Tibial nerve (tissue), 4 donors: ENCODE results near the gene KRT77.

ENCODE experiments used
- CTCF ChIP-seq, 5 experiments: fragments of 200-600 bp in 3 of 5; fragments of 450-650 bp in 2 of 5; sonication (generic) in 3 of 5; IDR thresholded peaks; one replicate each; pipeline ENCODE4 v1.5.1; 2016 to 2019; ENCODE audit warnings: antibody characterized with exemption in 5 of 5, mild to moderate bottlenecking in 3 of 5, moderate library complexity in 2 of 5
- EP300 ChIP-seq, 2 donors: sonication (generic); formaldehyde crosslinking; IDR thresholded peaks; one replicate each; pipeline ENCODE4 v1.6.1; 2017; ENCODE audit warnings: antibody characterized with exemption in 2 of 2, mild to moderate bottlenecking in 1 of 2
- POLR2A ChIP-seq, 2 donors: fragments of 450-650 bp; IDR thresholded peaks; one replicate each; pipeline ENCODE4 v1.6.1; 2017; ENCODE audit warnings: antibody characterized with exemption in 2 of 2, mild to moderate bottlenecking in 2 of 2, moderate library complexity in 2 of 2

GRCh38 chr12:52647601-52648000 is 55.7 kb downstream of the KRT77 start:
- TF ChIP-seq CTCF (IDR thresholded peaks at IDR 0.05) (no peak), EP300 (IDR thresholded peaks at IDR 0.05) (no peak), POLR2A (IDR thresholded peaks at IDR 0.05) (no peak)
